Measurements from ENCODE around the gene POLR3K.

DNA sequence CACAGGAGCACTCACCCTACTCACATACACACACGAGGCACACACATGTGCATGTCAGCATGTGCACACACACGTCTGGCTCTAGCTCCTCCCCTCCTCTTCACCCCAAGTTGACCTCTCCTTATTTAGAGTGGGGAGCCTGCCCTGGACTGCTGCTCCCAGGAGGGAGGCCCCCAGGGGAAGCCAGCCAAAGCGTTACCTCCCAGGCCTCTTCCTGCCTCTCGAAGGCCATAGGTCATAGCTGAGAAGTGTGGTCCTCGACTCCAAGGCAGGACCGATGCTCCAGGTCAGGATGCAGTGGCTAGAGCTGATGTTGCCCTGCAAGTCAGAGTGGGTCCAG is 18.8 kb downstream of the POLR3K start:
- TF ChIP-seq EP300 (IDR thresholded peaks at IDR 0.05) (no peak), POLR2A (IDR thresholded peaks at IDR 0.05) (no peak)
- TF ChIP-seq, protein P1, sequence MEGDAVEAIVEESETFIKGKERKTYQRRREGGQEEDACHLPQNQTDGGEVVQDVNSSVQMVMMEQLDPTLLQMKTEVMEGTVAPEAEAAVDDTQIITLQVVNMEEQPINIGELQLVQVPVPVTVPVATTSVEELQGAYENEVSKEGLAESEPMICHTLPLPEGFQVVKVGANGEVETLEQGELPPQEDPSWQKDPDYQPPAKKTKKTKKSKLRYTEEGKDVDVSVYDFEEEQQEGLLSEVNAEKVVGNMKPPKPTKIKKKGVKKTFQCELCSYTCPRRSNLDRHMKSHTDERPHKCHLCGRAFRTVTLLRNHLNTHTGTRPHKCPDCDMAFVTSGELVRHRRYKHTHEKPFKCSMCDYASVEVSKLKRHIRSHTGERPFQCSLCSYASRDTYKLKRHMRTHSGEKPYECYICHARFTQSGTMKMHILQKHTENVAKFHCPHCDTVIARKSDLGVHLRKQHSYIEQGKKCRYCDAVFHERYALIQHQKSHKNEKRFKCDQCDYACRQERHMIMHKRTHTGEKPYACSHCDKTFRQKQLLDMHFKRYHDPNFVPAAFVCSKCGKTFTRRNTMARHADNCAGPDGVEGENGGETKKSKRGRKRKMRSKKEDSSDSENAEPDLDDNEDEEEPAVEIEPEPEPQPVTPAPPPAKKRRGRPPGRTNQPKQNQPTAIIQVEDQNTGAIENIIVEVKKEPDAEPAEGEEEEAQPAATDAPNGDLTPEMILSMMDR (IDR thresholded peaks at IDR 0.05): no peak

All from suprapubic skin (tissue), 3 donors.